Gastrocnemius medialis (tissue), 4 donors: ENCODE data around the gene WFIKKN1.

Experiments
- CTCF ChIP-seq, 5 experiments: fragments of 450-650 bp in 3 of 5; fragments of 200-600 bp in 2 of 5; sonication (generic) in 2 of 5; IDR thresholded peaks in 4 of 5; conservative IDR thresholded peaks in 1 of 5; 1 replicate in 4 of 5; 2 replicates in 1 of 5; pipeline ENCODE4 v1.5.1; 2016 to 2019; ENCODE audit warnings: antibody characterized with exemption in 5 of 5, mild to moderate bottlenecking in 3 of 5, moderate library complexity in 3 of 5
- POLR2A ChIP-seq, 2 donors: fragments of 450-650 bp; IDR thresholded peaks; one replicate each; pipeline ENCODE4 v1.6.1; 2017; ENCODE audit warnings: antibody characterized with exemption in 2 of 2, mild to moderate bottlenecking in 2 of 2, moderate library complexity in 2 of 2

- TF ChIP-seq CTCF (IDR thresholded peaks at IDR 0.05 in 4 of 5, conservative IDR thresholded peaks at IDR 0.05 in 1 of 5) (no peak), POLR2A (IDR thresholded peaks at IDR 0.05) (peak; percentile 66 to 68)
Observed at GRCh38 chr16:636206-637080, 5.7 kb downstream of the WFIKKN1 start, which contains the start of gene METTL26.
